Renal cortical epithelial cell (primary cell): ENCODE data around the gene COX11. TPM values are rescaled to one million over a fixed set of nuclear protein-coding genes. Genes with fewer than 3 reads are reported as not detected.

ENCODE experiments used
- DNase-seq: peaks from one replicate; pipeline ENCODE4 v3.0.0-alpha.2; 2011; ENCODE audit warnings: low read depth
- total RNA-seq: library from RNA; depleted of rRNA; stranded (reverse); fragments of >200 nt; gene quantifications from 2 replicates; pipeline ENCODE4 v1.2.3, GENCODE V29; 2014

Gene COX11
- total RNA-seq, 1 donor from 2014 or later: 76.4 TPM

- DNase-seq: peak; percentile 77
Observed at GRCh38 chr17:54967621-54968261, 713 bp downstream of the COX11 start.

GRCh38 chr17:54956791-54957190 lies 11.7 kb downstream of the COX11 start:
- no peak for DNase-seq

- DNase-seq: no peak
Observed at GRCh38 chr17:54951286-54951685, 17.2 kb downstream of the COX11 start.

- peak; percentile 56 for DNase-seq
Observed at GRCh38 chr17:54950116-54950515, 18.3 kb downstream of the COX11 start.

- DNase-seq: peak; percentile 98
Observed at GRCh38 chr17:54948380-54948779, 20.1 kb downstream of the COX11 start.

GRCh38 chr17:54947396-54947795 lies 21.1 kb downstream of the COX11 start:
- DNase-seq: no peak

GRCh38 chr17:54945671-54946070 lies 22.8 kb downstream of the COX11 start:
- DNase-seq: no peak

- no peak for DNase-seq
Observed at GRCh38 chr17:54945231-54945630, 23.2 kb downstream of the COX11 start.

- peak; percentile 40 for DNase-seq
Observed at GRCh38 chr17:54944796-54945195, 23.7 kb downstream of the COX11 start.

GRCh38 chr17:54941285-54941684 lies 27.2 kb downstream of the COX11 start:
- DNase-seq: no peak

GRCh38 chr17:54937426-54937825 lies 31.0 kb downstream of the COX11 start:
- no peak for DNase-seq

- no peak for DNase-seq
Observed at GRCh38 chr17:54937018-54937417, 31.4 kb downstream of the COX11 start.

GRCh38 chr17:54935471-54935870 lies 33.0 kb downstream of the COX11 start:
- DNase-seq: no peak

- DNase-seq: no peak
Observed at GRCh38 chr17:54933921-54934320, 34.5 kb downstream of the COX11 start.

GRCh38 chr17:54932711-54933110 lies 35.7 kb downstream of the COX11 start:
- DNase-seq: no peak

- no peak for DNase-seq
Observed at GRCh38 chr17:54927525-54927924, 40.9 kb downstream of the COX11 start.

- no peak for DNase-seq
Observed at GRCh38 chr17:54924405-54924804, 44.0 kb downstream of the COX11 start.

- no peak for DNase-seq
Observed at GRCh38 chr17:54920819-54921218, 47.6 kb downstream of the COX11 start.

- no peak for DNase-seq
Observed at GRCh38 chr17:54919425-54919824, 49.0 kb downstream of the COX11 start.

GRCh38 chr17:54916721-54917120 lies 51.7 kb downstream of the COX11 start:
- no peak for DNase-seq
